ENCODE measurements around the gene ISOC2. TPM values are rescaled to one million over a fixed set of nuclear protein-coding genes. Genes with fewer than 3 reads are reported as not detected.
A peak's percentile ranks its signal among the peaks of the same experiment; 100 is the strongest.

Gene ISOC2
- total and polyA plus RNA-seq, 2 donors (not counting 3 experiments of a cell fraction or from before 2014, with no cell fraction given), result 49.3 to 68.7 TPM

DNA sequence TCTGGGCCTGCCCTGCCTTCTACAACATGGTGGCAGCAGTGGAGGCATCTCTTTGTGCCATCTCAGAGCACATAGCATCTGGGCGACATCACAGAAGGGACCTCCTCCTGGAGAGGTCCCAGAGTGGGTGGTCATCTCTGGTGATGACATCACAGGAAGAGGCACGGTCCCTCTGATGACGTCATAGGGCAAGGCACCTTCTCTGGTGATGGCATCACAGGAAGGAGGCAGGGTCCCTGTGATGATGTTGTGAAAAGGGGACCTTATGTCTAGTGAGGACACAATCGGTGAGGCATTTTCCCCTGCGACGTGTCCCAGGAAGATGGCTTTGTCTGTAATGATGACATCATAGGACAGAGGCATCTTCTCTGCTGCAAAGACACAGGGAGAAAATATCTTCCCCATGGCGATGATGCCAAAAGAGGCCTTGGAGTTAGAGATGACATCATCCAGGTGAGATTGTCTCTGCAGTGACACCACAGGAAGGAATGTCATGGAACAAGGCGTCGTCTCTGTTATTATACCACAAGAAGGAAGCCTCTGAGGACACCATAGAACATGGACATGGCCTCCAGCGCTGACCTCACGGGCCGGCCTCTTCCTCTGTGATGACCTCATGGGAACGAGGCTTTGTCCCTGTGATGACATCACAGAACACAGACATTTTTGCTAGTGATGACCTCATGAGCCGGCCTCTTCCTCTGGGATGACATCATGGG is 29.0 kb downstream of the ISOC2 start:
- intact Hi-C loops (cut with micrococcal nuclease), result no loop called here
- H3K9ac ChIP-seq (replicated peaks; ENCODE audit: extremely low read depth, insufficient read depth, low read length), result no peak overlapping the region

More for the DNA sequence above, 29.0 kb downstream of the ISOC2 start:
- POLR2A ChIA-PET, result no interaction called here
- Histone ChIP-seq H3K27ac (ENCODE audit: insufficient read depth, low read depth, low read length) (no peak overlapping the region), H4K20me1 (replicated peaks; ENCODE audit: control insufficient read depth, extremely low read depth, insufficient read depth, low read length) (no peaks in the 10 kb centered on the region), H3K4me1 (ENCODE audit: control insufficient read depth, extremely low read depth, insufficient read depth, low read length) (no peaks in the 10 kb centered on the region), H3K4me3 (replicated peaks in 1 of 3; ENCODE audit: insufficient read depth in 1 of 3, low read depth in 1 of 3, low read length in 3 of 3) (no peak overlapping the region), H3K36me3 (ENCODE audit: control insufficient read depth in 2 of 2, extremely low read depth in 1 of 2, insufficient read depth in 2 of 2, low read length in 2 of 2) (no peaks in the 10 kb centered on the region), H3K9me1 (replicated peaks; ENCODE audit: control insufficient read depth, extremely low read depth, insufficient read depth, low read length) (no peaks in the 10 kb centered on the region), H3K4me2 (ENCODE audit: insufficient read depth, low read length) (no peak overlapping the region), H3K27me3 (ENCODE audit: control insufficient read depth in 2 of 2, insufficient read depth in 2 of 2, low read length in 2 of 2) (peaks cover 3% of the 10 kb centered on the region in 2 experiments), H2AFZ (ENCODE audit: low read depth, low read length) (no peak overlapping the region), H3K9me3 (replicated peaks; ENCODE audit: control insufficient read depth, insufficient read depth, low read length) (no peaks in the 10 kb centered on the region), H3K79me2 (ENCODE audit: control insufficient read depth, insufficient read depth, low read length) (no peaks in the 10 kb centered on the region)
- no TSS peak for BruUV-seq (replicated peaks)
- no peak for TF ChIP-seq EZH2 (IDR thresholded peaks at IDR 0.05; ENCODE audit: borderline replicate concordance, low read depth, low read length, severe bottlenecking)
- TF ChIP-seq, protein P1, sequence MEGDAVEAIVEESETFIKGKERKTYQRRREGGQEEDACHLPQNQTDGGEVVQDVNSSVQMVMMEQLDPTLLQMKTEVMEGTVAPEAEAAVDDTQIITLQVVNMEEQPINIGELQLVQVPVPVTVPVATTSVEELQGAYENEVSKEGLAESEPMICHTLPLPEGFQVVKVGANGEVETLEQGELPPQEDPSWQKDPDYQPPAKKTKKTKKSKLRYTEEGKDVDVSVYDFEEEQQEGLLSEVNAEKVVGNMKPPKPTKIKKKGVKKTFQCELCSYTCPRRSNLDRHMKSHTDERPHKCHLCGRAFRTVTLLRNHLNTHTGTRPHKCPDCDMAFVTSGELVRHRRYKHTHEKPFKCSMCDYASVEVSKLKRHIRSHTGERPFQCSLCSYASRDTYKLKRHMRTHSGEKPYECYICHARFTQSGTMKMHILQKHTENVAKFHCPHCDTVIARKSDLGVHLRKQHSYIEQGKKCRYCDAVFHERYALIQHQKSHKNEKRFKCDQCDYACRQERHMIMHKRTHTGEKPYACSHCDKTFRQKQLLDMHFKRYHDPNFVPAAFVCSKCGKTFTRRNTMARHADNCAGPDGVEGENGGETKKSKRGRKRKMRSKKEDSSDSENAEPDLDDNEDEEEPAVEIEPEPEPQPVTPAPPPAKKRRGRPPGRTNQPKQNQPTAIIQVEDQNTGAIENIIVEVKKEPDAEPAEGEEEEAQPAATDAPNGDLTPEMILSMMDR (IDR thresholded peaks at IDR 0.05; ENCODE audit: extremely low read depth in 1 of 2, insufficient read depth in 1 of 2, low read depth in 1 of 2, low read length in 2 of 2), result no peak
- peak; percentile 6 for TF ChIP-seq JUN (IDR thresholded peaks at IDR 0.05; ENCODE audit: borderline replicate concordance, insufficient read depth, insufficient read length, low read depth)
- no peak for TF ChIP-seq POLR2AphosphoS5 (IDR thresholded peaks at IDR 0.05; ENCODE audit: insufficient read depth, low read depth, low read length)
- TF ChIP-seq, protein P2, sequence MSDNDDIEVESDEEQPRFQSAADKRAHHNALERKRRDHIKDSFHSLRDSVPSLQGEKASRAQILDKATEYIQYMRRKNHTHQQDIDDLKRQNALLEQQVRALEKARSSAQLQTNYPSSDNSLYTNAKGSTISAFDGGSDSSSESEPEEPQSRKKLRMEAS (IDR thresholded peaks at IDR 0.05; ENCODE audit: insufficient read depth, insufficient read length), result no peak
- TF ChIP-seq POLR2A (IDR thresholded peaks at IDR 0.05; ENCODE audit: low read depth, low read length), result no peak
- CTCF ChIA-PET, result no interaction called here
- dilution Hi-C loops (cut with MboI; ENCODE audit: extremely low pct_ligation_motif_present, low sequenced_read_pairs), result no loop called here
- no peak for DNase-seq (ENCODE audit: low read depth, low spot score)
- FAIRE-seq, result no peak
